IMR-90 (cell line): ENCODE results near the gene PTPRK. TPM values are rescaled to one million over a fixed set of nuclear protein-coding genes. Genes with fewer than 3 reads are reported as not detected.

Experiments
- ATAC-seq: fragments of 200-7000 bp; cut with Tn5 transposase; 2 replicates; pipeline ENCODE4 v1.9.1; 2020; ENCODE audit warnings: low read depth, mild to moderate bottlenecking, moderate library complexity
- BruUV-seq: library from RNA; stranded (reverse); fragments of 400-500 nt; replicated peaks from 2 replicates; lab custom pipeline; 2021; lab: Mats Ljungman, UMichigan
- CTCF ChIA-PET: fragments of 300-600 bp; formaldehyde crosslinking; extraction: SDS; loops from one replicate; lab custom pipeline; 2021; ENCODE audit warnings: antibody characterized with exemption; lab: Yijun Ruan, JAX
- POLR2A ChIA-PET: fragments of 300-600 bp; sonication (Branson Sonifier 250); formaldehyde crosslinking; loops from one replicate; lab custom pipeline; 2022; ENCODE audit warnings: antibody characterized with exemption; ENCODE audit not compliant: unreplicated experiment; lab: Charles Lee
- DNase-seq: peaks from one replicate; pipeline ENCODE4 v3.0.0; 2013
- H2AFZ ChIP-seq: replicated peaks from 2 replicates; pipeline ENCODE3; 2013; ENCODE audit warnings: low read length, mild to moderate bottlenecking; ENCODE audit not compliant: poor library complexity
- H2AK5ac ChIP-seq: 2 replicates; pipeline ENCODE4 v1.6.1; 2013; ENCODE audit warnings: low read depth, low read length, inconsistent platforms
- H2AK9ac ChIP-seq: replicated peaks from 2 replicates; pipeline ENCODE3; 2013; ENCODE audit warnings: mild to moderate bottlenecking, low read depth, low read length, moderate library complexity; ENCODE audit not compliant: poor library complexity
- H2BK120ac ChIP-seq: 2 replicates; pipeline ENCODE4 v1.6.1; 2013; ENCODE audit warnings: low read depth, low read length, inconsistent platforms
- H2BK15ac ChIP-seq: 3 replicates; pipeline ENCODE4 v1.6.1; 2013; ENCODE audit warnings: low read depth, low read length, inconsistent platforms
- H2BK20ac ChIP-seq: 2 replicates; pipeline ENCODE4 v1.6.1; 2013; ENCODE audit warnings: low read depth, mild to moderate bottlenecking, inconsistent platforms, low read length, moderate library complexity
- H2BK5ac ChIP-seq: 2 replicates; pipeline ENCODE4 v1.6.1; 2013; ENCODE audit warnings: mild to moderate bottlenecking, low read depth, low read length, inconsistent platforms; ENCODE audit not compliant: poor library complexity, severe bottlenecking
- H3K14ac ChIP-seq: replicated peaks from 2 replicates; pipeline ENCODE4 v1.6.1; 2013; ENCODE audit warnings: low read depth, low read length, inconsistent platforms
- H3K18ac ChIP-seq: 2 replicates; pipeline ENCODE4 v1.6.1; 2013; ENCODE audit warnings: low read depth, low read length, control low read depth
- H3K23ac ChIP-seq: 2 replicates; pipeline ENCODE4 v1.6.1; 2013; ENCODE audit warnings: low read depth, low read length, inconsistent platforms
- H3K27ac ChIP-seq: 2 replicates; pipeline ENCODE4 v1.5.1; 2013; ENCODE audit warnings: mild to moderate bottlenecking, control low read depth, low read length; ENCODE audit not compliant: insufficient read depth
- H3K27me3 ChIP-seq: 2 replicates; pipeline ENCODE4 v1.6.1; 2013; ENCODE audit warnings: low read length; ENCODE audit not compliant: control insufficient read depth, insufficient read depth
- H3K36me3 ChIP-seq: 2 replicates; pipeline ENCODE4 v1.6.1; 2013; ENCODE audit warnings: low read length, mixed read lengths; ENCODE audit not compliant: control insufficient read depth, insufficient read depth
- H3K4ac ChIP-seq: 2 replicates; pipeline ENCODE4 v1.6.1; 2013; ENCODE audit warnings: low read depth, low read length, inconsistent platforms
- H3K4me1 ChIP-seq: 2 replicates; pipeline ENCODE4 v1.6.1; 2013; ENCODE audit warnings: low read length, mixed read lengths; ENCODE audit not compliant: control insufficient read depth, insufficient read depth
- H3K4me2 ChIP-seq: 2 replicates; pipeline ENCODE4 v1.6.1; 2013; ENCODE audit warnings: low read depth, mild to moderate bottlenecking, control low read depth, low read length, moderate library complexity
- H3K4me3 ChIP-seq: 2 replicates; pipeline ENCODE4 v1.5.1; 2013; ENCODE audit warnings: low read depth, mild to moderate bottlenecking, control low read depth, low read length, moderate library complexity; ENCODE audit not compliant: insufficient read depth
- H3K56ac ChIP-seq: 2 replicates; pipeline ENCODE4 v1.6.1; 2013; ENCODE audit warnings: low read length, inconsistent platforms; ENCODE audit not compliant: insufficient read depth; ENCODE audit errors: extremely low read depth
- H3K79me1 ChIP-seq, 2 experiments: 2 replicates each; pipeline ENCODE4 v1.6.1; 2013; ENCODE audit warnings: low read length in 2 of 2, inconsistent platforms in 1 of 2, low read depth in 1 of 2
- H3K9ac ChIP-seq: 2 replicates; pipeline ENCODE4 v1.6.1; 2013; ENCODE audit warnings: low read depth, low read length, control low read depth
- H3K9me1 ChIP-seq: 2 replicates; pipeline ENCODE4 v1.6.1; 2013; ENCODE audit warnings: low read length, inconsistent platforms; ENCODE audit not compliant: insufficient read depth
- H3K9me3 ChIP-seq: 2 replicates; pipeline ENCODE4 v1.6.1; 2013; ENCODE audit warnings: low read length; ENCODE audit not compliant: control insufficient read depth, insufficient read depth
- H4K20me1 ChIP-seq: 2 replicates; pipeline ENCODE4 v1.6.1; 2013; ENCODE audit warnings: low read length, inconsistent platforms; ENCODE audit not compliant: insufficient read depth
- H4K5ac ChIP-seq: 2 replicates; pipeline ENCODE4 v1.6.1; 2013; ENCODE audit warnings: mild to moderate bottlenecking, low read depth, low read length, control low read depth
- H4K8ac ChIP-seq, 2 experiments: 2 replicates each; pipeline ENCODE4 v1.6.1; 2013; ENCODE audit warnings: low read depth in 2 of 2, low read length in 2 of 2, control low read depth in 1 of 2, inconsistent platforms in 1 of 2
- H4K91ac ChIP-seq: 2 replicates; pipeline ENCODE4 v1.6.1; 2013; ENCODE audit warnings: low read depth, low read length, inconsistent platforms; ENCODE audit not compliant: insufficient read depth
- FOS ChIP-seq: fragments of 150-350 bp; IDR thresholded peaks from 2 replicates; pipeline ENCODE4 v1.6.1; 2016; ENCODE audit warnings: low read depth, low read length
- RFX5 ChIP-seq: IDR thresholded peaks from 2 replicates; pipeline ENCODE4 v1.8.0; 2012; ENCODE audit warnings: low read depth, mild to moderate bottlenecking, low read length, moderate library complexity
- USF2 ChIP-seq: fragments of 150-350 bp; IDR thresholded peaks from 2 replicates; pipeline ENCODE4 v1.6.1; 2017; ENCODE audit warnings: mild to moderate bottlenecking, antibody characterized with exemption, low read length, low read depth
- WGBS, 2 experiments: methylation state at CpG; one replicate each; pipeline versions ENCODE4 v1.1.5 to v1.1.7; 2013; ENCODE audit warnings: missing lambda C conversion rate in 2 of 2; ENCODE audit not compliant: insufficient read length in 1 of 2; ENCODE audit errors: extremely low coverage in 2 of 2; 5-methylcytosine and 5-hydroxymethylcytosine counted together
- dilution Hi-C: fragments of 300-500 bp; cut with HindIII; formaldehyde crosslinking; loops from one replicate; pipeline ENCODE4 v1.14.3; 2018; ENCODE audit warnings: low sequenced_read_pairs; ENCODE audit not compliant: unreplicated experiment
- in situ Hi-C: fragments of 300-500 bp; cut with MboI; formaldehyde crosslinking; loops from 3 replicates; pipeline ENCODE4 v1.14.3; 2019; ENCODE audit warnings: low sequenced_read_pairs, inconsistent platforms, mixed read lengths
- intact Hi-C: fragments of 100-400 bp; cut with micrococcal nuclease; formaldehyde crosslinking; loops from 2 replicates; pipeline ENCODE4 v1.10.0; 2022
- polyA plus RNA-seq, 3 experiments: library from polyadenylated mRNA; depleted of rRNA; stranded (reverse); fragments of >200 nt; gene quantifications; 2 replicates each; pipeline ENCODE4 v1.2.3, GENCODE V29; 2012; ENCODE audit warnings: low replicate concordance in 1 of 3
- total RNA-seq: library from RNA; depleted of rRNA; stranded (reverse); fragments of >200 nt; gene quantifications from 2 replicates; pipeline ENCODE4 v1.2.3, GENCODE V29; 2012
- TF ChIP-seq, protein P1 (sequence below): fragments of 150-350 bp; IDR thresholded peaks from 2 replicates; pipeline ENCODE4 v1.6.1; 2016; ENCODE audit warnings: low read depth, mild to moderate bottlenecking, low read length, moderate library complexity, borderline replicate concordance

The PTPRK gene
- total and polyA plus RNA-seq, 2 of the 4 experiments (the other 2 are of a cell fraction): 18.0 to 80.8 TPM

DNA sequence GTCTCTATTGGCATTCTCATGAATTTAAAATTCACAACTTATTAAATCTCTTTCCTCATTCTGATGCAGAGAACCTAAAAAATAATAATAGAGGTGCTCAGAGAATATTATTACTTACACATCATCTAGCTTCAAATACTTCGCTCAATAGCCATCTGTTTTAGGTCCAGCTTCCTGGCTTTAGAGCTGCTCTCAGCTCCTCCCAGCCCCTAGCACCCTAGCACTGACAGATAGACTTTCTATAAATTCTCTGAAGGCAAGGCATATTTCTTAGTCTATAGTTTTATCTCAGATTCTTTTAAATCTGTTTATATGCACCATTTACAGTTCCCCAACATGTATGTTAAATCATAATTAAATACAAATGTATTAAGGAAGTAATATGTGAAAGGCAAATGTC lies 281.3 kb downstream of the PTPRK start:
- H3K14ac ChIP-seq: no peak overlapping the region
- dilution Hi-C loops: no loop called here
- intact Hi-C loops: no loop called here
- ChIA-PET POLR2A (no interaction called here), CTCF (no interaction called here)
- no peak overlapping the region for H2AK5ac ChIP-seq
- H4K5ac ChIP-seq: no peak overlapping the region
- no peak overlapping the region for H2AFZ ChIP-seq
- H2BK20ac ChIP-seq: no peak overlapping the region
- H4K20me1 ChIP-seq: no peaks in the 10 kb centered on the region; the same call in 1 of the 2 replicates
- no peak overlapping the region for H2AK9ac ChIP-seq
- H3K9ac ChIP-seq: no peak overlapping the region
- H3K79me1 ChIP-seq: peaks cover 0 to 26% of the 10 kb centered on the region in 2 experiments; a peak in 2 of 4 replicates
- H3K18ac ChIP-seq: no peak overlapping the region
- in situ Hi-C loops: no loop called here
- H3K56ac ChIP-seq: no peak overlapping the region
- H3K4me1 ChIP-seq: peaks cover 3% of the 10 kb centered on the region; the same call in 1 of the 2 replicates
- no peak overlapping the region for H3K27ac ChIP-seq
- H4K91ac ChIP-seq: no peak overlapping the region
- H3K23ac ChIP-seq: no peak overlapping the region
- H3K4me2 ChIP-seq: no peak overlapping the region
- DNase-seq (no peak), ATAC-seq (no peak)
- H3K9me1 ChIP-seq: peaks cover 8% of the 10 kb centered on the region; the same call in 1 of the 2 replicates
- H3K9me3 ChIP-seq: no peaks in the 10 kb centered on the region
- no peak overlapping the region for H3K4me3 ChIP-seq
- no peak overlapping the region for H3K4ac ChIP-seq
- no CpG with 5 or more reads among the region's 1 CpG for WGBS, 2 experiments
- no TSS peak for BruUV-seq
- no peak overlapping the region for H2BK120ac ChIP-seq
- H3K27me3 ChIP-seq: no peaks in the 10 kb centered on the region
- H2BK15ac ChIP-seq: no peak overlapping the region
- no peak for TF ChIP-seq FOS
- TF ChIP-seq RFX5: no peak
- TF ChIP-seq USF2: no peak
- TF ChIP-seq, protein P1, sequence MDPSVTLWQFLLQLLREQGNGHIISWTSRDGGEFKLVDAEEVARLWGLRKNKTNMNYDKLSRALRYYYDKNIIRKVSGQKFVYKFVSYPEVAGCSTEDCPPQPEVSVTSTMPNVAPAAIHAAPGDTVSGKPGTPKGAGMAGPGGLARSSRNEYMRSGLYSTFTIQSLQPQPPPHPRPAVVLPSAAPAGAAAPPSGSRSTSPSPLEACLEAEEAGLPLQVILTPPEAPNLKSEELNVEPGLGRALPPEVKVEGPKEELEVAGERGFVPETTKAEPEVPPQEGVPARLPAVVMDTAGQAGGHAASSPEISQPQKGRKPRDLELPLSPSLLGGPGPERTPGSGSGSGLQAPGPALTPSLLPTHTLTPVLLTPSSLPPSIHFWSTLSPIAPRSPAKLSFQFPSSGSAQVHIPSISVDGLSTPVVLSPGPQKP: no peak
- no peak overlapping the region for H2BK5ac ChIP-seq
- H3K36me3 ChIP-seq: peaks cover 6% of the 10 kb centered on the region
- no peak overlapping the region for H4K8ac ChIP-seq
